Hepatocyte (in vitro differentiated cells): ENCODE results near the gene SERPINH1. TPM values are rescaled to one million over a fixed set of nuclear protein-coding genes. Genes with fewer than 3 reads are reported as not detected.

Source experiments
- DNase-seq: peaks from one replicate; pipeline ENCODE4 v3.0.0-alpha.2; 2016; ENCODE audit warnings: low spot score
- H2AFZ ChIP-seq: fragments of 200-600 bp; sonication (generic); 2 replicates; pipeline ENCODE4 v1.6.0; 2016; ENCODE audit warnings: antibody characterized with exemption, mild to moderate bottlenecking
- H3K27ac ChIP-seq: fragments of 200-600 bp; sonication (generic); 2 replicates; pipeline ENCODE4 v1.5.1; 2016; ENCODE audit warnings: mild to moderate bottlenecking
- H3K27me3 ChIP-seq: fragments of 200-600 bp; sonication (generic); 2 replicates; pipeline ENCODE4 v1.6.1; 2016
- H3K36me3 ChIP-seq: fragments of 200-600 bp; sonication (generic); replicated peaks from 2 replicates; pipeline ENCODE4 v1.5.1; 2016; ENCODE audit warnings: low read depth; ENCODE audit not compliant: insufficient read depth
- H3K4me1 ChIP-seq: fragments of 200-600 bp; sonication (generic); 2 replicates; pipeline ENCODE4 v1.5.1; 2016; ENCODE audit warnings: mild to moderate bottlenecking, moderate library complexity; ENCODE audit not compliant: insufficient read depth
- H3K4me2 ChIP-seq: fragments of 200-600 bp; sonication (generic); 2 replicates; pipeline ENCODE4 v1.6.0; 2016
- H3K4me3 ChIP-seq: fragments of 200-600 bp; sonication (generic); 2 replicates; pipeline ENCODE4 v1.5.1; 2016; ENCODE audit warnings: mild to moderate bottlenecking
- H3K79me2 ChIP-seq: fragments of 200-600 bp; sonication (generic); 2 replicates; pipeline ENCODE4 v1.6.0; 2017; ENCODE audit warnings: mild to moderate bottlenecking
- H3K9me2 ChIP-seq: fragments of 200-600 bp; sonication (generic); replicated peaks from 2 replicates; pipeline ENCODE4 v1.6.0; 2017; ENCODE audit warnings: mild to moderate bottlenecking; ENCODE audit not compliant: insufficient read depth
- H3K9me3 ChIP-seq: fragments of 200-600 bp; sonication (generic); 2 replicates; pipeline ENCODE4 v1.5.1; 2016; ENCODE audit warnings: low read depth, mild to moderate bottlenecking
- H4K20me1 ChIP-seq: fragments of 200-600 bp; sonication (generic); 2 replicates; pipeline ENCODE4 v1.6.0; 2016; ENCODE audit warnings: mild to moderate bottlenecking; ENCODE audit not compliant: insufficient read depth, poor library complexity, severe bottlenecking
- CTCF ChIP-seq: fragments of 200-600 bp; sonication (generic); IDR thresholded peaks from 2 replicates; pipeline ENCODE4 v1.5.1; 2016; ENCODE audit warnings: antibody characterized with exemption, mild to moderate bottlenecking; ENCODE audit not compliant: poor library complexity
- EZH2 ChIP-seq: fragments of 200-600 bp; sonication (generic); IDR thresholded peaks from 2 replicates; pipeline ENCODE4 v1.6.1; 2016; ENCODE audit warnings: antibody characterized with exemption, mild to moderate bottlenecking, borderline replicate concordance
- EZH2phosphoT487 ChIP-seq: fragments of 200-600 bp; sonication (generic); IDR thresholded peaks from one replicate; pipeline ENCODE4 v1.6.1; 2018; ENCODE audit warnings: antibody characterized with exemption, mild to moderate bottlenecking, low read depth, moderate library complexity; ENCODE audit not compliant: unreplicated experiment, severe bottlenecking
- WGBS: methylation state at CpG from one replicate; pipeline ENCODE4 v1.1.6; 2016; ENCODE audit warnings: low lambda C conversion rate; ENCODE audit errors: missing lambda C conversion rate; 5-methylcytosine and 5-hydroxymethylcytosine counted together
- polyA plus RNA-seq: library from polyadenylated mRNA; unstranded; fragments of >200 nt; fragmentation: Nextera tagmentation; extraction: Ambion mirVana; gene quantifications from 2 replicates; pipeline ENCODE4 v1.2.1, GENCODE V29; 2016
- total RNA-seq: library from RNA; depleted of rRNA; stranded (reverse); fragments of >200 nt; gene quantifications from 2 replicates; pipeline ENCODE4 v1.2.3, GENCODE V29; 2014

SERPINH1 gene
- total and polyA plus RNA-seq, 2 experiments from 2014 or later = 479 to 805 TPM

DNA sequence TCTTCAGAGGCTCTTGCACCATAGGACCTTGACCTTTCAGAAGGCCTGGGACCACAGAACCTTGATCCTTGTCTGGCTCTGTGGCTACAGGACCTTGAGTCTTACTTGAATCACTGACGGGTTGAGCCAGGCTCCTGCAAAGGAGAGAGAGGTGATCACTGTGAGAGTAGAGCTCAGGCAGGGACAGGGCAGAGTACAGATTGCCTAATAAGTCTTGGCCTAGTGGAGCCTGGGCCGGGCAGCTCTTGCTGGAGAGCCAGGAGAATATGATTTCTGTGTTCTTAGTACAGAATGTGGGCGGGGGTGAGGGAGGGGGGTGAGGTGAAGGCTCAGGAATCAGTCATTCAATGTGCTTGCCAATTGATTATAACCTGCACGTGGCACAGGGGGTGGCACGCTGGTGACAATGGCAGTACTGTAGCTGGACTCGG lies 26.0 kb downstream of the SERPINH1 start:
- Histone ChIP-seq H4K20me1 (no peaks in the 10 kb centered on the region), H3K27me3 (no peaks in the 10 kb centered on the region), H3K4me3 (no peak overlapping the region), H2AFZ (no peak overlapping the region), H3K27ac (peak overlapping the region; percentile 34), H3K4me2 (no peak overlapping the region), H3K79me2 (no peaks in the 10 kb centered on the region), H3K4me1 (peaks cover 18% of the 10 kb centered on the region), H3K36me3 (no peaks in the 10 kb centered on the region), H3K9me2 (no peaks in the 10 kb centered on the region), H3K9me3 (no peaks in the 10 kb centered on the region)
- 91% methylated on average over 6 of the region's 6 CpGs for WGBS
- DNase-seq = peak; percentile 68
- TF ChIP-seq EZH2 = no peak
- TF ChIP-seq EZH2phosphoT487 = no peak
- no peak for TF ChIP-seq CTCF

DNA sequence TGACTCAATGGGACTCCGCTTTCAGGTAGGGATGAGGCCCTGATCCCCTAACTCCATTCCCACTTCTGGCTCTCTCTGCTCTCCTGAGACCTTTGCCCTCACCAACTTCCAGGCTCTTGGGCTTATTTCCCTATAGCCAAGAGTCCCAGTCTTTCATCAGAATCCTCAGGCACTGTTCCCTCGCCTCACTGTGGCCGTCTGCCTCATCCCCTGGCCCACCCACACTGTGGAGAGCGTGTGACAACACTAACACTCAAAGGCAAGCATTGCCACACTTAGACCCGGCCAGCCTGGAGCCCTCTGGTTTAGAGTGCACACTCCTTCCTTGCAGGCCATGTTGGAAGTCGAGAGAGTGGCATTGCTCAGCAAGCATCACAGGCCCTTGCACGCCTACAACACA lies 27.0 kb downstream of the SERPINH1 start:
- H3K36me3 ChIP-seq = no peaks in the 10 kb centered on the region
- no peak overlapping the region for H2AFZ ChIP-seq
- no peaks in the 10 kb centered on the region for H4K20me1 ChIP-seq
- TF ChIP-seq CTCF = no peak
- no peak for TF ChIP-seq EZH2
- TF ChIP-seq EZH2phosphoT487 = no peak
- H3K4me1 ChIP-seq = peaks cover 16% of the 10 kb centered on the region
- H3K27ac ChIP-seq = no peak overlapping the region
- 91% methylated on average over 7 of the region's 7 CpGs for WGBS
- no peaks in the 10 kb centered on the region for H3K79me2 ChIP-seq
- H3K9me3 ChIP-seq = no peaks in the 10 kb centered on the region
- no peak for DNase-seq
- no peak overlapping the region for H3K4me3 ChIP-seq
- H3K9me2 ChIP-seq = no peaks in the 10 kb centered on the region
- no peaks in the 10 kb centered on the region for H3K27me3 ChIP-seq
- no peak overlapping the region for H3K4me2 ChIP-seq

DNA sequence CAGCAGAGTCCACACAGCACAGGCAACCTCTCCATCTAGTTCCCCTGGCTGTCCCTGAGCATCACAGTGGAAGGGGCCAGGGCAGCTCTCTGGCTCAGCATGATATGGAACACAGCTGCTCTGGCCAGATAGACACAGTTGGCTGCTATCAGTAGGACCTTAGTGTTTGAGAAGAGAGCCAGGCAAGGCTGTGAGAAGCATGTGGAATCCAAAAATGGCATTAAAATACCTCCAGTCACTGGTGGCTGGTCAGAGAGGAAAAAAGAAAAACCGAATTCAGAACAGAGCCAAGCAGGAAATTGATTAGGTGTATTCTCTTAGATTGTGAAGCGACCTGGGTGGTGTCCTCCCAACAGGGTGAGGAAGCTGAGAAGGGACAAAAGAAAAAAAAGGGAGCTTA lies 27.9 kb downstream of the SERPINH1 start:
- H3K36me3 ChIP-seq = no peaks in the 10 kb centered on the region
- H3K4me1 ChIP-seq = peaks cover 9% of the 10 kb centered on the region
- H3K4me3 ChIP-seq = no peak overlapping the region
- no peaks in the 10 kb centered on the region for H3K9me2 ChIP-seq
- no peak for DNase-seq
- TF ChIP-seq EZH2phosphoT487 (no peak), CTCF (no peak), EZH2 (no peak)
- H2AFZ ChIP-seq = no peak overlapping the region
- H3K27ac ChIP-seq = no peak overlapping the region
- H3K27me3 ChIP-seq = no peaks in the 10 kb centered on the region
- no peaks in the 10 kb centered on the region for H4K20me1 ChIP-seq
- no peaks in the 10 kb centered on the region for H3K79me2 ChIP-seq
- no peaks in the 10 kb centered on the region for H3K9me3 ChIP-seq
- H3K4me2 ChIP-seq = no peak overlapping the region
- WGBS = 89% methylated on average over 2 of the region's 2 CpGs

DNA sequence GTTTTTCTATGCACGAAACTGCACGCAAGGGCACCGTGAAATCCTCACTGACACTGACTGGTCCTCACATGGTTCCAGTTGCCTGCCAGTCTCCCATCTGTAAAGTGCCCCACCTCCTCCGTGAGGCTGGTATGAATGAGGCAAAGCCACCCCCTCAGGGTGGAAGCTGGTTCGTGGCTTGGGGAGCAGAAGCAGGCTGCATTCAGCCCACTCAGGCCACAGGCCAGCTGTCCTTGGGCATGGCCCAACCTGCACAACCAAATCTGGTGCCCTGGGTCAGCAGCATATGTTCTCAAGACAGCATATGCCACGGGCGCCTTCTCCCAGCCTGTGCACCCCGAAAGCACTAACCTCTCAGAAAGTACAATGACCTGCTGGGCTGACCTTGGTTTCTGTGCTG lies 29.3 kb downstream of the SERPINH1 start:
- H3K27me3 ChIP-seq = no peaks in the 10 kb centered on the region
- DNase-seq = no peak
- H3K27ac ChIP-seq = no peak overlapping the region
- H2AFZ ChIP-seq = no peak overlapping the region
- no peak overlapping the region for H3K4me2 ChIP-seq
- no peaks in the 10 kb centered on the region for H3K79me2 ChIP-seq
- no peak for TF ChIP-seq CTCF
- H4K20me1 ChIP-seq = no peaks in the 10 kb centered on the region
- H3K9me3 ChIP-seq = no peaks in the 10 kb centered on the region
- WGBS = 90% methylated on average over 8 of the region's 8 CpGs
- H3K4me3 ChIP-seq = no peak overlapping the region
- H3K4me1 ChIP-seq = peaks cover 9% of the 10 kb centered on the region
- H3K36me3 ChIP-seq = no peaks in the 10 kb centered on the region
- H3K9me2 ChIP-seq = no peaks in the 10 kb centered on the region
